A549 (cell line): ENCODE measurements around the gene LMO1.

Source experiments
- CEBPB ChIP-seq, 2 experiments: fragments of >200 bp in 1 of 2; sonication (Bioruptor Twin) in 1 of 2; formaldehyde crosslinking in 1 of 2; IDR thresholded peaks; 2 replicates each; pipeline ENCODE4 v1.6.1; 2012 to 2016
- CTCF ChIP-seq: fragments of >200 bp; sonication (Bioruptor Twin); formaldehyde crosslinking; IDR thresholded peaks from 3 replicates; pipeline ENCODE4 v1.5.1; 2016
- EP300 ChIP-seq, 2 experiments: fragments of >200 bp; sonication (Bioruptor Twin); formaldehyde crosslinking; IDR thresholded peaks; 2 replicates in 1 of 2; 3 replicates in 1 of 2; pipeline ENCODE4 v1.6.1; 2016 to 2017
- ESRRA ChIP-seq: fragments of 150-350 bp; IDR thresholded peaks from 2 replicates; pipeline ENCODE4 v1.6.1; 2014; ENCODE audit warnings: mild to moderate bottlenecking, low read length, borderline replicate concordance
- MAFK ChIP-seq: fragments of 450-650 bp; IDR thresholded peaks from 2 replicates; pipeline ENCODE4 v1.6.1; 2014; ENCODE audit not compliant: partially characterized antibody
- MAX ChIP-seq: IDR thresholded peaks from 2 replicates; pipeline ENCODE4 v1.6.1; 2012
- MYC ChIP-seq: IDR thresholded peaks from 2 replicates; pipeline ENCODE4 v1.6.1; 2012; ENCODE audit warnings: mild to moderate bottlenecking, inconsistent platforms, low read length, improper control_type of control experiment, borderline replicate concordance
- NFE2L2 ChIP-seq: fragments of 150-350 bp; conservative IDR thresholded peaks from 2 replicates; pipeline ENCODE4 v1.6.1; 2014; ENCODE audit warnings: low read length
- POLR2A ChIP-seq: IDR thresholded peaks from 2 replicates; pipeline ENCODE4 v1.6.1; 2012; ENCODE audit warnings: mild to moderate bottlenecking, low read length
- RCOR1 ChIP-seq: fragments of 150-350 bp; IDR thresholded peaks from 2 replicates; pipeline ENCODE4 v1.6.1; 2014; ENCODE audit warnings: antibody characterized with exemption, low read length, low read depth
- USF2 ChIP-seq: fragments of 450-650 bp; IDR thresholded peaks from 2 replicates; pipeline ENCODE4 v1.6.1; 2014; ENCODE audit warnings: antibody characterized with exemption
- TF ChIP-seq, protein P1 (sequence below): fragments of 200-600 bp; sonication (generic); IDR thresholded peaks from 2 replicates; pipeline ENCODE4 v1.6.1; 2016; ENCODE audit warnings: antibody characterized with exemption, mild to moderate bottlenecking, moderate library complexity
- TF ChIP-seq, protein P2 (sequence below): fragments of >200 bp; sonication (Bioruptor Twin); formaldehyde crosslinking; IDR thresholded peaks from 3 replicates; pipeline ENCODE4 v1.6.1; 2016

DNA sequence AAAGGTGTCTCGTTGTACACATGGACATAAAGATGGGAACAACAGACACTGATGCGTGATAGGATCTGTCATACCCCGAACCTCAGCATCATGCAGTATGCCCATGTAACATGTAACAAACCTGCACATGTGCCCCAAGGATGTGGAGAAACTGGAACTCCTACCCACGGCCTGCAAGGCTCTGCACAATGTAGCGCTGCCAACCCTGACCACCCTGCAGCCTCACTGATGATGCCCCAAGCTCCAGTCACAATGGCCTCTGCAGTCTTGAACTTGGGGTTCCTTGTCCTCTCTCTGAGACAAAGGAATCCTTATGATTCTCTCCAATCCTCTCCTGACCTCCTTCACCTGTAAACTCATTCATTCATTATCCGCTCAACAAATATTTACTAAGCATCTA is 14.2 kb downstream of the LMO1 start:
- TF ChIP-seq USF2 (no peak), EP300 (IDR thresholded peaks at IDR 0.05) (no peak), CTCF (no peak), MYC (no peak), ESRRA (no peak), MAFK (no peak), NFE2L2 (no peak), MAX (no peak), RCOR1 (no peak), CEBPB (IDR thresholded peaks at IDR 0.05) (no peak), POLR2A (no peak)
- TF ChIP-seq, protein P1, sequence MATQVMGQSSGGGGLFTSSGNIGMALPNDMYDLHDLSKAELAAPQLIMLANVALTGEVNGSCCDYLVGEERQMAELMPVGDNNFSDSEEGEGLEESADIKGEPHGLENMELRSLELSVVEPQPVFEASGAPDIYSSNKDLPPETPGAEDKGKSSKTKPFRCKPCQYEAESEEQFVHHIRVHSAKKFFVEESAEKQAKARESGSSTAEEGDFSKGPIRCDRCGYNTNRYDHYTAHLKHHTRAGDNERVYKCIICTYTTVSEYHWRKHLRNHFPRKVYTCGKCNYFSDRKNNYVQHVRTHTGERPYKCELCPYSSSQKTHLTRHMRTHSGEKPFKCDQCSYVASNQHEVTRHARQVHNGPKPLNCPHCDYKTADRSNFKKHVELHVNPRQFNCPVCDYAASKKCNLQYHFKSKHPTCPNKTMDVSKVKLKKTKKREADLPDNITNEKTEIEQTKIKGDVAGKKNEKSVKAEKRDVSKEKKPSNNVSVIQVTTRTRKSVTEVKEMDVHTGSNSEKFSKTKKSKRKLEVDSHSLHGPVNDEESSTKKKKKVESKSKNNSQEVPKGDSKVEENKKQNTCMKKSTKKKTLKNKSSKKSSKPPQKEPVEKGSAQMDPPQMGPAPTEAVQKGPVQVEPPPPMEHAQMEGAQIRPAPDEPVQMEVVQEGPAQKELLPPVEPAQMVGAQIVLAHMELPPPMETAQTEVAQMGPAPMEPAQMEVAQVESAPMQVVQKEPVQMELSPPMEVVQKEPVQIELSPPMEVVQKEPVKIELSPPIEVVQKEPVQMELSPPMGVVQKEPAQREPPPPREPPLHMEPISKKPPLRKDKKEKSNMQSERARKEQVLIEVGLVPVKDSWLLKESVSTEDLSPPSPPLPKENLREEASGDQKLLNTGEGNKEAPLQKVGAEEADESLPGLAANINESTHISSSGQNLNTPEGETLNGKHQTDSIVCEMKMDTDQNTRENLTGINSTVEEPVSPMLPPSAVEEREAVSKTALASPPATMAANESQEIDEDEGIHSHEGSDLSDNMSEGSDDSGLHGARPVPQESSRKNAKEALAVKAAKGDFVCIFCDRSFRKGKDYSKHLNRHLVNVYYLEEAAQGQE, result no peak
- TF ChIP-seq, protein P2, sequence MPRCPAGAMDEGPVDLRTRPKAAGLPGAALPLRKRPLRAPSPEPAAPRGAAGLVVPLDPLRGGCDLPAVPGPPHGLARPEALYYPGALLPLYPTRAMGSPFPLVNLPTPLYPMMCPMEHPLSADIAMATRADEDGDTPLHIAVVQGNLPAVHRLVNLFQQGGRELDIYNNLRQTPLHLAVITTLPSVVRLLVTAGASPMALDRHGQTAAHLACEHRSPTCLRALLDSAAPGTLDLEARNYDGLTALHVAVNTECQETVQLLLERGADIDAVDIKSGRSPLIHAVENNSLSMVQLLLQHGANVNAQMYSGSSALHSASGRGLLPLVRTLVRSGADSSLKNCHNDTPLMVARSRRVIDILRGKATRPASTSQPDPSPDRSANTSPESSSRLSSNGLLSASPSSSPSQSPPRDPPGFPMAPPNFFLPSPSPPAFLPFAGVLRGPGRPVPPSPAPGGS, result no peak
